Upper lobe of left lung (tissue), 4 donors: ENCODE results near the gene BLOC1S5.

Source experiments
- POLR2A ChIP-seq, 4 donors: fragments of 450-650 bp; IDR thresholded peaks; one replicate each; pipeline ENCODE4 v1.5.1; 2016 to 2017; ENCODE audit warnings: antibody characterized with exemption in 4 of 4, mild to moderate bottlenecking in 2 of 4
- POLR2AphosphoS5 ChIP-seq, 2 donors: sonication (generic); formaldehyde crosslinking; IDR thresholded peaks; one replicate each; pipeline ENCODE4 v1.5.1; 2017; ENCODE audit warnings: antibody characterized with exemption in 2 of 2
- TF ChIP-seq, protein P1 (sequence below), 6 experiments: fragments of 450-650 bp in 4 of 6; fragments of 200-600 bp in 2 of 6; sonication (generic) in 2 of 6; IDR thresholded peaks; one replicate each; pipeline ENCODE4 v1.5.1; 2016 to 2019; ENCODE audit warnings: antibody characterized with exemption in 6 of 6

DNA sequence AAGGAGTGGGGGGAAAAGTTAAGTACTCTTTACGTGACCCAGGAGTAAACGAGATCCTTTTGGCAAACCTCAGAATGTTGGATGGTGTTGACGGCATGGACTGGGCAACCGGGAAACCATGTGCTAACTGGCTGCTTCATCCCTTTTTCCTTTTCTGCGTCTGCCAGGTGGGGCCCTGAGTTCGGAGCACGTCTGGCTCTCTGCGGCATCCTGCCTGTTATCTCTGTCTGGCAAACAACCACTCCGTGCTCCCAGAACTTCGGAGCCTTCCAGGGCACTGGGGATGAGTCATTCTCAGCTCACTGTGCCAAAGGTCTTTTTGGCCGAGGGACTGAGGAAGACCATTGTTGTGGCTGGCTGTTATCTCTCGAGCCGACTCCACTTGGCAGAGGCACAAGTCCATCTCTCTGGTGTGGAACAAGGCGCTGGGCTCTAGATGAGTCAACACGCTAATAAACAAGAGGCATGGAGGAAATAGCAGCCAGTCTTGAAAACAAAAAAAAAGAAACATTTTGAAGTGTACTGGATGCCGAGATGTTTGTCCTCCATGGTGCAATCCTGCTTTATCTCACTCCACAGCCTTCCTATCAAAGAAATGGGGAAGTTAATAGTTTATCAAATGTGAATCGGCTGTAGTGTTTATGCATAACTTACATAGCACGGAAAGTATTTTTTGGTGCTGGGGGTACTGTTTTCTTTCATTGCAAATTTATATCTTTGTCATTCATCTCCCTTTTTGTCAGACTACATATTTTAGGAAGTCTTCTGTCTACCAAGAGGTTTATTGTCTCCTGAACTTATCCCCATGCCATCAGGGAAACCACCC, 89.0 kb downstream of the BLOC1S5 start:
- TF ChIP-seq, protein P1, sequence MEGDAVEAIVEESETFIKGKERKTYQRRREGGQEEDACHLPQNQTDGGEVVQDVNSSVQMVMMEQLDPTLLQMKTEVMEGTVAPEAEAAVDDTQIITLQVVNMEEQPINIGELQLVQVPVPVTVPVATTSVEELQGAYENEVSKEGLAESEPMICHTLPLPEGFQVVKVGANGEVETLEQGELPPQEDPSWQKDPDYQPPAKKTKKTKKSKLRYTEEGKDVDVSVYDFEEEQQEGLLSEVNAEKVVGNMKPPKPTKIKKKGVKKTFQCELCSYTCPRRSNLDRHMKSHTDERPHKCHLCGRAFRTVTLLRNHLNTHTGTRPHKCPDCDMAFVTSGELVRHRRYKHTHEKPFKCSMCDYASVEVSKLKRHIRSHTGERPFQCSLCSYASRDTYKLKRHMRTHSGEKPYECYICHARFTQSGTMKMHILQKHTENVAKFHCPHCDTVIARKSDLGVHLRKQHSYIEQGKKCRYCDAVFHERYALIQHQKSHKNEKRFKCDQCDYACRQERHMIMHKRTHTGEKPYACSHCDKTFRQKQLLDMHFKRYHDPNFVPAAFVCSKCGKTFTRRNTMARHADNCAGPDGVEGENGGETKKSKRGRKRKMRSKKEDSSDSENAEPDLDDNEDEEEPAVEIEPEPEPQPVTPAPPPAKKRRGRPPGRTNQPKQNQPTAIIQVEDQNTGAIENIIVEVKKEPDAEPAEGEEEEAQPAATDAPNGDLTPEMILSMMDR (IDR thresholded peaks at IDR 0.05), result no peak
- TF ChIP-seq POLR2A (IDR thresholded peaks at IDR 0.05) (no peak), POLR2AphosphoS5 (IDR thresholded peaks at IDR 0.05) (peak; percentile 66 to 72)
